Activated CD8-positive, alpha-beta memory T cell treated with anti-CD3 and anti-CD28 coated beads, Interleukin-2, amount 50 U/mL, for 24 hours (primary cell): Measurements from ENCODE around the gene MEIOSIN.

Experiments
- DNase-seq: peaks from one replicate; pipeline ENCODE4 v3.0.0-alpha.2; 2020; ENCODE audit errors: extremely low read depth

Gene MEIOSIN

DNA sequence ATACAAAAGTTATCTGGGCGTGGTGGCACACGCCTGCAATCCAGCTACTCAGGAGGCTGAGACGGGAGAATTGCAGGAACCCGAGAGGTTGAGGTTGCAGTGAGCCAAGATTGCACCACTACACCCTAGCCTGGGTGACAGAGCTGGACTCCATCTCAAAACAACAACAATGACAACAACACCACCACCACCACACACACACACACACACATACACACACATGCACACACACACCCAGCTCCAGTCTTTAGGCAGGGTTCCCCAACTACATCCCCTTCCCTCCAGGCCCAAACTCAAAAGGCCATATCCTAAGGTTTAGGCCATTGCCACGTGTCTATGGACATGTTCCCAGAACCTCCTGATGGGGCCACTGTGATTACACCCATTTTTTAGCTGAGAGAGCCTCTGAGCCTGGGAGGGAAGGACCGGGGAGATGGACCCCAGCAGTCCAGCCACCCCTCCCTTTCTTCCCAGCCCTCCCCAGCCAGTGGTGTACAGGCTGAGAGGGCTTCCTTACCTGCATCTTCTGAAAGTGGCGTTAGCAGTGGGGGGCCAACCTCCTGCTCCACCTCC, 68.5 kb downstream of the MEIOSIN start:
- DNase-seq: no peak

DNA sequence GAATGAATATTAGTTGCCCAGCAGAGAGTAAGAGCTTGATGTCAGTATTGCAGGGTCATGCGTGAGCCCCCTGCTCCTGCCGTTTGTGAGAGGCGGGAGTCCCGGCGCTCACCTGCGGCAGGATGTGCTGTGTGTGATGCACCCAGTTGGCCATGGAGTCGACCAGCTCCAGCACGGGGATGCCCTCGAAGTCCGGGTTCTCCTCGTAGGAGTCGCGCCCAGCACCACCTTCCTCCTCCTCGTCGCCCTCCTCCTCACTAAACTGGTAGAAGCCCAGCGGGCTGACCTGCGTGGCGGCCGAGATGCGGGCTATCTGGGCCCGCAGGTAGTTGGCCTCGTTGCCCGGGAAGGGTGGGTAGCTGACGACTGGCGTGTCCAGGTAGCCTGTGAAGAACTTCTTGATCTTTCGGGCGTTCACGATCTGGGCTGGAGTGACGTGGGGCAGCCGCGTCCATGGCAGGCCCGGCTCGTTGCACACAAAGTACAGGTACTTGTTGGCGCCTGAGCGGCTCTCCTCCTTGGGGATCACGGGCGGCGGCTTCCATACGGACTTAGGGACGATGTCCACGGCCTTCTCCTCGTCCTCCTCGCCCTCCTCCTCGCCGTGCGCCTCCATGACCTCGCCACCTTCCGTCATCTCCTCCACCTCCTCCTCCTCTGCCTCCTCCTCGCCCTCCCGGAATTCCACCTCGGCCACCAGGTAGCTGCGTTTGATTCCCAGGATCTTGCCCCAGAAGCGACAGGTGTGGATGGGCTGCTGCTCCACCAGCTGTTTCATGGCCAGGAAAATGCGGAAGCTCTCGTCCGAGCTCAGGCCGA, 71.1 kb downstream of the MEIOSIN start:
- DNase-seq: no peak

DNA sequence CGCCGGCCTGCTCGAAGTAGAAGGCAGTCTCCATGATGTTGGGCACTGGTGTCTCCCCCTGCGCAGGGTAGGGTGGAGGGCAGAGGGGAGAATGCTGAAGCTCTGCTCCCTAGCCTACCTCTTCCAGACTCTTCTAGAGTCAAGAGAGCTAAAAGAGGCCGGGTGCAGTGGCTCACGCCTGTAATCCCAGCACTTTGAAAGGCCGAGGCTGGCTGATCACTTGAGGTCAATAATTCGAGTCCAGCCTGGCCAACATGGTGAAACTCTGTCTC, 71.7 kb downstream of the MEIOSIN start:
- DNase-seq: no peak

DNA sequence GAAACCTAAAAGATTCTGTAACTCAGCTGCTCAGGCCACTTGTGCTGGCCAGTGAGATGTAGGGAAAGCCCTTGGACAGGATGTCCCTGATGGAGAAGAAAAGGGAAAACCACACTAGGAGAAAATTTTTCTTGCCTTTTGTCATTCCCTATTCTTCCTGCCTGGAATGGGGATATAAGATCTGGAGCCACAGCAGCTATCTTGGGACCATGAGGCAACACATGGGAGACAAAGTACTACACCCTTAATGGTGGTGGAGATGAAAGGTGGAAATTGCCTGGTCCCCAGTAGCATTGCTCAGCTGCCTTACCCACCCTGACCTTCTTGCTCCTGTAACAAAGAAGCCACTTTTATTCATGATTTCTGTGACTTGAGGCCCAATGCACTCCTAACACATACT, 72.5 kb downstream of the MEIOSIN start:
- DNase-seq: no peak

DNA sequence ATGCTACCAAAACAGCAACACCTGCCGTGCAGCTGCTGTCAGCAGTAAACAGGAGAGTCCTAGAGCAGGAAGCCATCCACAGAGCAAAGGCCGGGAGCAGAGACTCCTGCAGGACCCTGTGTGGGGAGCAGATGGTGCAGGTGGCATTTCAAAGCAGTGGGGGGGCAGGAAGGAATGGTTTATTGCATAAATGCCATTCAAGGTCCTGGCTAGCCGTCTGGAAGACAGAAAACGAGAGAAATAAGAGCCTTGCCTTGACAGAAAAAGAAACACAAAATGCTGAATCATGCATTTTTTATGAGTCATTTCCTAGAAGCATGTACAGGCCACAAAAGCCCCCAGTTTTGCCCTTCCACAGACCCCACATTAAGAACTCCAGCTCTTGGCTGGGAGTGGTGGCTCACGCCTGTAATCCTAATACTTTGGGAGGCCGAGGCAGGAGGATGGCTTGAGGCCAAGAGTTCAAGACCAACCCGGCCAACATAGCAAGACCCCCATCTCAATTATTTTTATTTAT, 76.5 kb downstream of the MEIOSIN start:
- DNase-seq: no peak

DNA sequence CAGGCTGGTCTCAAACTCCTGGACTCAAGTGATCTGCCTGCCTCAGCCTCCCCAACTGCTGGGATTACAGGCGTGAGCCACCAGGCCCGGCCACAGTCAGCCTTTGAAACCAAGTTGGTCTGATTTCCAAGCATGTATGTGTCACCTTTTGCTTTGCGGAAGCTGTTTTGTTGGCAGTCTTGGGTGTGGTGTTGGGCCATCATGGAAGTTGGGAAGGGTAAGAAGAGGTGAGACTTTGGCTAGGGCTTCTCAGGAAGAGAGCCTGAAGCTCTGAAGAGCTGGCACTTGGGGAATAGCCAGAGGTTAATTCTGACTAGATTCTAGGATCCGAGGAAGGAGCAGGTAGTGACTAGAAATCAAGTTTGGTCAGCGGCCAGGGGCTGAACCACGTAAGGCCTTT, 79.1 kb downstream of the MEIOSIN start:
- no peak for DNase-seq
